HepG2 (cell line): Measurements from ENCODE around the gene PMVK. TPM values are rescaled to one million over a fixed set of nuclear protein-coding genes. Genes with fewer than 3 reads are reported as not detected.

ENCODE experiments used
- ARID4A ChIP-seq: sonication (generic); formaldehyde crosslinking; IDR thresholded peaks from 2 replicates; pipeline ENCODE4 v1.5.0; 2020; ENCODE audit warnings: mild to moderate bottlenecking, missing genetic modification reagents, borderline replicate concordance
- NCOA1 ChIP-seq: sonication (generic); formaldehyde crosslinking; IDR thresholded peaks from 2 replicates; pipeline ENCODE4 v1.9.0; 2021; ENCODE audit warnings: missing genetic modification reagents
- SIN3A ChIP-seq: IDR thresholded peaks from 2 replicates; pipeline ENCODE4 v1.6.1; 2011; ENCODE audit warnings: low read depth, mild to moderate bottlenecking, control low read depth, low read length, borderline replicate concordance
- TCF7L2 ChIP-seq: IDR thresholded peaks from 2 replicates; pipeline ENCODE4 v1.6.1; 2011; ENCODE audit warnings: mild to moderate bottlenecking, low read depth, low read length, moderate library complexity
- ZFX ChIP-seq: sonication (generic); formaldehyde crosslinking; IDR thresholded peaks from 2 replicates; pipeline ENCODE4 v1.4.0; 2020; ENCODE audit warnings: mild to moderate bottlenecking, low read depth, missing genetic modification reagents, moderate library complexity
- polyA plus RNA-seq, 8 experiments: library from polyadenylated mRNA; depleted of rRNA in 3 of 8; stranded (reverse) in 7 of 8; unstranded in 1 of 8; fragments of >200 nt; fragmentation: Illumina TruSeq in 4 of 8; extraction: Trizol in 4 of 8; gene quantifications; 2 replicates each; pipeline versions ENCODE4 v1.2.1 to v1.2.3, GENCODE V29; 2011 to 2016; ENCODE audit warnings: low read depth in 4 of 8, missing spikeins in 1 of 8, mixed read lengths in 1 of 8; ENCODE audit not compliant: insufficient read depth in 1 of 8
- total RNA-seq, 5 experiments: library from RNA; depleted of rRNA; stranded (reverse); fragments of >200 nt; fragmentation: Illumina TruSeq; extraction: Trizol; gene quantifications; 2 replicates each; pipeline ENCODE4 v1.2.3, GENCODE V29; 2016; ENCODE audit warnings: low read depth in 1 of 5

PMVK gene
- total and polyA plus RNA-seq, 2 of the 13 experiments (the other 11 are each of a cell fraction or from before 2014, with no cell fraction given): 3.9 to 12.6 TPM

- TF ChIP-seq ARID4A (CRISPR knock-in tag) (0 out of 2 replicates have a peak, but pooled peaks have one; percentile 24), SIN3A (0 out of 2 replicates have a peak, but pooled peaks have one; percentile 38), NCOA1 (0 out of 2 replicates have a peak, but pooled peaks have one; percentile 1), ZFX (CRISPR knock-in tag) (no peak), TCF7L2 (no peak)
Measured at GRCh38 chr1:154937085-154937987, 817 bp upstream of the PMVK start (continued).
